Motor neuron (in vitro differentiated cells): ENCODE measurements around the gene GUCD1. TPM values are rescaled to one million over a fixed set of nuclear protein-coding genes. Genes with fewer than 3 reads are reported as not detected.

ENCODE experiments used
- ATAC-seq, 8 experiments: fragments of 200-7000 bp; cut with Tn5 transposase; replicated peaks in 6 of 8; 2 replicates each; pipeline ENCODE4 v1.8.0; 2021; ENCODE audit warnings: mild to moderate bottlenecking in 8 of 8, moderate library complexity in 8 of 8
- H3K27ac ChIP-seq, 2 donors: fragments of 250-450 bp; sonication (Bioruptor Pico); 2 replicates each; pipeline ENCODE4 v1.9.0; 2021; ENCODE audit warnings: antibody characterized with exemption in 2 of 2, mild to moderate bottlenecking in 2 of 2, moderate library complexity in 1 of 2
- H3K4me1 ChIP-seq, 2 donors: fragments of 250-450 bp; sonication (Bioruptor Pico); replicated peaks in 1 of 2; 2 replicates each; pipeline ENCODE4 v1.6.1; 2021; ENCODE audit warnings: antibody characterized with exemption in 2 of 2, mild to moderate bottlenecking in 2 of 2, moderate library complexity in 1 of 2
- H3K4me3 ChIP-seq, 5 donors: fragments of 250-450 bp; sonication (Bioruptor Pico); 2 replicates each; pipeline ENCODE4 v1.9.0; 2021; ENCODE audit warnings: antibody characterized with exemption in 5 of 5, mild to moderate bottlenecking in 5 of 5, moderate library complexity in 4 of 5
- WGBS, 10 experiments: fragments of 450-650 bp; shearing (Covaris generic); methylation state at CpG; one replicate each; pipeline ENCODE4 v1.0.0; 2022; 5-methylcytosine and 5-hydroxymethylcytosine counted together
- in situ Hi-C, 9 experiments: fragments of 400-800 bp; cut with MboI; loops; one replicate each; pipeline ENCODE4 v1.15.0; 2021; ENCODE audit warnings: low sequenced_read_pairs in 9 of 9, low pct_unique_long_range_greater_than_20kb in 2 of 9; ENCODE audit not compliant: unreplicated experiment in 9 of 9
- total RNA-seq, 8 experiments: library from RNA; unstranded; fragments of 300-600 nt; gene quantifications; 2 replicates each; pipeline versions ENCODE4 v1.2.3 to v1.2.4, GENCODE V29; 2022

Gene GUCD1
- total RNA-seq, 8 experiments from 2014 or later, result 24.1 to 96.2 (median 43.5) TPM

DNA sequence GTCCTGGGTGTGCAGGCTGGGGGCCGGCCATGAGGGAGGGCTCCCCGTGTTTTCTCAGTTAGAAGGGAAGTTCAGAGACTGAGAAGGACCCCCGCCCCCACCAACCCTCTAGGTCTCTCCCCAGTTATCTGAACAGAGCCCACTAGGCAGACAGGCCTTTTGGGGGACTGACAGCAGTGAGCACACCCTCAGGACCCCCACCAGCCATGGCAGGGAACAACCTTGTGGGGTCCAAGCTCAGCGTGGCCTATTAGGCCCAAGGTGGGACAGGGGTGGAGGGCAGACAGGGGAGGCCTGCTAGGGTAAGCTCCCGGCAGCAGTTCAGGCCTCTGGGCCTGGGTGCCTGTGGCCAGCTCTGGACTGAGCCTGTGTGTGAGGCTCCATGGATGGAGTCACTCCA is 32.3 kb upstream of the GUCD1 start:
- ATAC-seq, result no peak
- Histone ChIP-seq H3K4me3 (no peak overlapping the region), H3K27ac (no peak overlapping the region), H3K4me1 (peaks cover 3 to 4% of the 10 kb centered on the region in 2 donors)
- in situ Hi-C loops, result no loop called here
- 88 to 100% methylated on average over 1 to 2 of the region's 5 CpGs; no CpG with 5 or more reads in 8 of the 10 experiments for WGBS, 10 experiments

DNA sequence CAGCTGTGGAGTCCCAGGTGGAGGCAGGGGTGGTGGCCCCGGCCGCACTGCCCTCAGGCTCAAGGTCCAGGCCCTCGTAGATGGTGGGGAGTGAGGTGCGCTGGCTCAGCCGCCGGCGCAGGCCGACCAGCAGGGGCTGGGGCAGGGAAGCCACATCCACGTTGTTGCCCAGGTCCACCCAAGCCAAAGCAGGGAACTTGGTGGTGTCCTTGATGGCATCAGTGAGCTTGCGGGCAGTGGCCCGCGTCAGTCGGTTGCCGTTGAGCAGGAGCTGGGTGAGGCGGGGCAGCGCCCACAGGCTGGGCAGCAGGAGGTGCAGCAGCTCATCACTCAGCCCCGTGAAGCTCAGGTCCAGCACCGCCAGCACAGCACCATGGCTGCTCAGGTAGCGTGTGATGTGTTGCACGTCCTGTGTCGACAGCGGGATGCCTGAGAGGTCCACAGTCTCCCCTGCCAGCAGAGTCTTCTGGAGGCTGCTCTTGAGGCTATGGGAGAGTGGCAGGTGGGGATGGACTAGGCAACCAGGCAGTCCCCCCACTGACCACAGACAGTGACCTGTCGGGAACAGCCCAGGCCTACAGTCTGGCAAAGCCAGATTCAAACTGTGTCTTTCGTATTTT is 31.1 kb upstream of the GUCD1 start:
- 80 to 100% (median 97%) methylated on average over 1 to 7 of the region's 24 CpGs; no CpG with 5 or more reads in 4 of the 10 experiments for WGBS, 10 experiments
- Histone ChIP-seq H3K4me1 (no peaks in the 10 kb centered on the region), H3K4me3 (no peak overlapping the region), H3K27ac (no peak overlapping the region)
- no peak for ATAC-seq
- in situ Hi-C loops, result no loop called here

DNA sequence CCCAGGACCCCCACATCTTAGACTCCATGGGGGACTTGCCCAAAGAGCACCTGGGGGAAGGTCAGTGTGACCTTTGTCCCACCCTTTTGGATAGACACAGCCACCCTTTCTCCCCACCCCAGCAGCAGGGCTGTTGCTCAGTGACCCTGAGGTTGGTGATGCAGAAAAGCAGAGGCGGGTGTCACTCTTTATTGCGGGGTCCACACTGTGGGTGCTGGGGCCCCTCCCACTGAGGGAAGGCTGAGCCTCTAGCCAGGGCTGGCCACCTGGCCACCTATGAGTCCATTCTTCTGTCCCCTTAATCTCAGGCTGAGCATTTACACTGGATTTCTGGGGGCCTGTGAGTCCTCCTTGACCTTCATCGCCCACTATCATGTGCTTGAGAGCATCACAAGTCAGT is 30.5 kb upstream of the GUCD1 start:
- H3K4me1 ChIP-seq, result no peaks in the 10 kb centered on the region
- WGBS, 10 experiments, result 80 to 100% methylated on average over 1 to 2 of the region's 3 CpGs; no CpG with 5 or more reads in 8 of the 10 experiments
- ATAC-seq, result no peak
- no peak overlapping the region for H3K27ac ChIP-seq
- in situ Hi-C loops, result no loop called here
- H3K4me3 ChIP-seq, result no peak overlapping the region

DNA sequence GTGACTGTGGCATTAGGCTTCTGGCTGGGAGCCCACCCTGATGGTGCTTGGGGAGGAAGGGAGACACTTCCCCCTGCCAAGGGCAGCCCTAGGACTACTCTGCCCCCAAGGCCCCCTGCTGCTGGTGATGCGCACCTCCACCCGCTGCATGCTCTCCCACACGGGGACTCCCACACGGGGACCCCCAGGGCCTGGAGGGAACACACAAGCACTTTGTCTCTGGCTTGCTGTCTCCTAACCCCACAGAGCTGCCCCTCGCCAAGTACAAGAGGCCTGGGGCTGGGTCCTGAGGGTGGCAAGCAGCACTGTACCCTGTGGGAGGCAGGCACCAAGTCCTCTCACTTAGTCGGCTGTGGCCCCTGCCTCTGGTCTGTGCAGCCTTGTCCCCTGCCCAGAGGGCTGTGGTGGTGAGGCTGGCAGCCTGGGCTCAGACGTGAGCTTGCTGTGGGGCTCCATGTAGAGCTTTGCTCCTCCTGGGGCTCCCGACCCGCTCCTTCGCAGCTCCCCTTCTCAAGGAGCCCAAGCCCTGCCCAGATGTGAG is 30.0 kb upstream of the GUCD1 start:
- in situ Hi-C loops, result no loop called here
- no peak for ATAC-seq
- H3K4me1 ChIP-seq, result no peaks in the 10 kb centered on the region
- H3K4me3 ChIP-seq, result no peak overlapping the region
- 33 to 100% (median 76%) methylated on average over 1 to 5 of the region's 10 CpGs; no CpG with 5 or more reads in 6 of the 10 experiments for WGBS, 10 experiments
- H3K27ac ChIP-seq, result no peak overlapping the region

DNA sequence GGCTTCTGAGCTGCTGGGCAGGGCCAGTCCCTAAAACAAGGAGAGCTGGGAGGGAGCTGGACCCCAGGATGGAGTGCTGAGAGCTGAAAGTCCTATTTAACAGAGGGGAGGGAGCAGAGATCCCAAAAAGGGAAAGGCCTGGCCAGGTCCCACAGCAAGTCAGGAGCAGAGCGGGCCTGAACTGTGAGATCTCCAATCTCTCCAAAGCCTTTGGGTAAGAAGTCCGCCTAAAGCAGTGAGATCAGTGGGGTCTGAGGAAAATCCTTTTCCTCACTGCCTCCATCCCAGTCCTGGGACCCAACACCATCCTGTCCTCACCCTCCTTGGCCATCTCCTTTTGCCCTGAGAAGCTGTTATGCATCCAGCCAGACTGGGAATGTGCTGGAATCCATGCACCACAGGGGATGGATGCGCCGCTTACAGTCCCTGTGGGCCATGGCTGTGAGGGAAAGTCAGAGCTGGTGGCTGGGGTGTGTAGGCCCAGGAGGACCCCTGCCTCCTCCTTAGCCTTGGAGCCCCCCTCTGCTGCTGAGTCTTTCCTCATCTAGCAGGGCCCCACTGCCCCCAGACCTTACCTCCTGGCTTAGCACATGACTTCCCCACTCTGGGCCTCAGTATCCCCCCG is 29.3 kb upstream of the GUCD1 start:
- no peaks in the 10 kb centered on the region for H3K4me1 ChIP-seq
- 80 to 100% (median 100%) methylated on average over 1 to 2 of the region's 5 CpGs; no CpG with 5 or more reads in 3 of the 10 experiments for WGBS, 10 experiments
- no peak overlapping the region for H3K27ac ChIP-seq
- in situ Hi-C loops, result no loop called here
- no peak for ATAC-seq
- H3K4me3 ChIP-seq, result no peak overlapping the region

DNA sequence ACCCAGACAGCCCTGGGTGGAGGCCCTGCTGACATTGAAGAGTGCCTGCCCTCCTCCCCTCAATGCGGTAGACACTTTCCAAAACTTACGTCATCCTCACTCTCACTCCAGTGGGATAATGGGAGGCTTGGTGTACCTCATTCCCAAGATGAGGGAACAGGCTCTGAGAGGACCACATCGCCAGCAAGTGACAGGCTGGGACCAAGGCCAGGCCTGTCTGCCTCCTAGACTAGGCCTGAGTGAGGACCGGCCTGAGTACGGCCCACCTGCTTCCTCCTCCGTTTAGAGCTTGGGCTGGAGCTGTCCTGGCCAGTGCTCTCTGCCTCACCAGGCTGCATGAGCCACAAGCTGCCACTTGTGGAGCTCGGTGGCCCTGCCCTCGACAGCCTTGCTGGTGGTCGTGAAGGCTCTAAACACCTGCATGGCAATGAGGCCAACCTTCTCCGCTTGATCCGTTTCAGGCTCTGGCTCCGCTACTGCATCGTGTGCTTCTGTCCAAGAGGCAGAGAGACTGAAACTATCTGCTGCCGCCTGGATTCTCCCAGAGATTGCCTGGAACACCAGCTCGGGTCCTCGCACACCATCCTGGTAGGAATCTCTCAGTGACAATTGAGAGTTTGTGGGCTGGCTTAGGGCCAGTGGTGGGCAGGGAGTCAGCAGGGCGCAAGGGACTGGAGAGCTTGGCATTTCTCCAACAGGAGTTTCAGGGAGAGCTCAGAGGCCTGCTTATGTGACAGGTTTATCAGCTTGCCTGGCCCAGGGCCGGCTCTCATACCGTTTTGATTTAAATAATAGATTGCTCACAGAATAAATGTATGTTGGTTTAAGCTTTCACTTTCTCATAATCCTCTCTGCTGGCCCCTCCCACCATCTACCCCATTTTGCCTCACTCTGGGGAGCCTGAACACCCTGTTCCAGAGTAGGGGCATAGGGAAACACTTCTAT is 28.6 kb upstream of the GUCD1 start:
- H3K27ac ChIP-seq, result no peak overlapping the region
- in situ Hi-C loops, result no loop called here
- H3K4me3 ChIP-seq, result no peak overlapping the region
- ATAC-seq, result peak in 7 of 8 experiments; percentile 7 to 61 (median 32)
- 14 to 100% (median 76%) methylated on average over 2 to 13 of the region's 19 CpGs; no CpG with 5 or more reads in 3 of the 10 experiments for WGBS, 10 experiments
- no peaks in the 10 kb centered on the region for H3K4me1 ChIP-seq

DNA sequence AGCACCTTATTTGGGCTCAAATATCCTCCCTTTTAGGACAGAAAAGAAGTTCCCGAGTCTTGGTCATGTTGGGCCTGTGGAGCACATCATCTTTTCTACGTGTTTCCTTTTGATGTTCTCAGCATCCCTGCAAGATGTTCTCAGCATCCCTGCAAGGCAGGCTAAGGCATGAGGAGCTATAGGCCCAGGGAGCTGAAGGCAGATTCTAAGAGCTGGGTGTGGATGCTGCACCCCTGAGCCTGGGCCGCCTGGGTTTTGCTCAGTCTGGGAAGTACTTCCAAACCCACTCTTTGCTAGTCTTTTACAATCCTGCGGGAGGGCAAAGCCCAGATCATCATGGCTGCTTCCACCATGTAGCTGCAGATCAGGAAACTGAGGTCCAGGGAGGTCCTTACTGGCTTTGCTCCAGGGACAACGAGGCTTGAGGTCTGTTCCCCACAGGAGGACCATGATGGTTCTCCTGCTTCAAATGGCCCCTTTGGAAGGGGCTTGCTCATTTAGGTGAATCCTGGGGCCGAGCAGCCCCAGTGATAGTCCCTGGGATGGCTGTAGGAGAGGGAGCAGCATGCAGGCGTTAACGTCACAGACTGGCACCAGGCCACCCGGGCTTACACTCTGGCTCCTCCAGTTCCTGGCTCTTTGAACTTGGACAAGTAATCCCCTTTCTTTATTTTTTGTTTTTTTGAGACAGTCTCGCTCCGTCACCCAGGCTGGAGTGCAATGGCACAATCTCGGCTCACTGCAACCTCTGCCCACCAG is 27.3 kb upstream of the GUCD1 start:
- in situ Hi-C loops, result no loop called here
- ATAC-seq, result no peak
- WGBS, 10 experiments, result 53 to 100% (median 83%) methylated on average over 1 to 10 of the region's 12 CpGs
- Histone ChIP-seq H3K4me3 (no peak overlapping the region), H3K27ac (no peak overlapping the region), H3K4me1 (no peaks in the 10 kb centered on the region)

DNA sequence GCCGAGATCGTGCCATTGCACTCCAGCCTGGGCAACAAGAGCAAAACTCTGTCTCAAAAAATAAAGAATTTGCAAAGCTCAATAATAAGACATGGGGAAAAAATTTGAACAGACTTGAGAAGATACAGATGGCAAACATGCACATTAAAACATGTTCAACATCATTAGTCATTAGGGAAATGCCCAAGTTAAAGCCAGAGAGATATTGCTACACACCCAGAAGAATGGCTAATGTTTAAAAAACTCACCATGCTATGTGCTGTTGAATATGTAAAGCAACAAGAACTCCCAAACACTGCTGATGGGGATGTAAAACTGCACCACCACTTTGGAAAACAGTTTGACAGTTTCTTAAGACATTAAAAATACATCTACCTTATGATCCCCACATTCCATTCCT is 25.3 kb upstream of the GUCD1 start:
- peak in 3 of 8 experiments; percentile 79 to 81 (median 80) for ATAC-seq
- Histone ChIP-seq H3K4me3 (no peak overlapping the region), H3K27ac (no peak overlapping the region), H3K4me1 (no peaks in the 10 kb centered on the region)
- in situ Hi-C loops, result no loop called here
- WGBS, 10 experiments, result 17 to 83% (median 40%) methylated on average over 1 to 2 of the region's 2 CpGs; no CpG with 5 or more reads in 5 of the 10 experiments

DNA sequence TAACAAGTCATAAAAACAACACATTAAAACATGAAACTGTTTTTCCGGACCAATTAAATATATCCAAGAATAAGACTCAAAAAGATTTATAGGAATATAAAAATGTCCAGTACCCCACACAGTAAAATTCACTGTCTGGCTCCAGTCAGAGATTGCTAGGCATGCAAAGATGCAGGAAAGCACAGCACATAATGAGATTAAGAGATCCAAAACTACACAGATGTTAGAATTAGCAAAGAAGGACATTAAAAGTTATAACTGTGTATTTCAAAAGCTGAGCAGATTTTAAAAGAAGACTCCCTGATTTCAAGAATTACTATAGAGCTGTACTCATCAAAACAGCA is 24.3 kb upstream of the GUCD1 start:
- 0 to 100% (median 36%) methylated on average over 1 of the region's 1 CpG; no CpG with 5 or more reads in 2 of the 10 experiments for WGBS, 10 experiments

DNA sequence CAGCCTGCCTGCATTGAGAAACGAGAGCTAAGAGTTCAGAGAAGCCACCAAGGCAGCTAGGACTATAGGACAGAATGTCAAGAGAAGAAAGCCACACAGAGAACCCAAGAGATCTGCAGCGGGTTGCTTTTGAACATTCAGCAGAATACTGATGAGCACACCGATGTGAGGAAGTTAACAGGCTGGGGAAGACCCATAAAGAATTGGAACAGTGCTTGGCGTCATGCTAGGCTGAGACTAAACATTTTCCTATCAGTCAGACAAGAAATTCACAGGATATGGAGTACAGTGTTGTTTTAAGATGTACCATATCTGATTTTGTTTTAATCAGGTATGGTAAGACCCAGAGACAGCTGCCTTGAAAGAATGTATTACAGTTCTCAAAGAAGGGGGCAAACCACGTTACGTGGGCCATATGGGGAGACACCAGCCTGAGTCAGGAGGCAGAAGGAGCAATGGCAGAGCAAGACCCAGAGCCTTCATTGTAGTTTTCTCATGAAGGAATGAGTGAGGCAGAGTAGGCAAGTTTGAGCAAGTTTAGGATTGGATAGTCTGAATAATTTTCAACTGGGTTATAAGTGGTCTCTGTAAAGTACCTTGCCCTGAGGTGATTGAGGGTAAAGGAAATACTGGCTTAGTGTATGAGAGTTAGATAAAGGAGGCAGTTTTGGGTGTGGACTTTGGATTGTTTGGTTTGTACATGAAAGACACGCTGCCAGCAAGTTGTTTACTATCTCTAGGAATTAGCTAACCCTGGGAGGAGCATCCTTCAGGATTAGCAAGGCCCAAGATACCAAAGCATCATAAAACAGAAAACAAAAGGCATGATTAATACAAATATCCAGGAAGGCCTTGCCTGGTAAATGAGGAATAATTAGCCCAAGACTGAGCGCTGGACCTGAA is 23.7 kb upstream of the GUCD1 start:
- Histone ChIP-seq H3K27ac (no peak overlapping the region), H3K4me1 (no peaks in the 10 kb centered on the region), H3K4me3 (no peak overlapping the region)
- WGBS, 10 experiments, result 62 to 100% (median 83%) methylated on average over 1 to 8 of the region's 8 CpGs
- peak in 3 of 8 experiments; percentile 8 to 57 (median 28) for ATAC-seq
- in situ Hi-C loops, result no loop called here

More for the DNA sequence above, 24.3 kb upstream of the GUCD1 start:
- H3K4me3 ChIP-seq, result no peak overlapping the region
- no peak for ATAC-seq
- H3K4me1 ChIP-seq, result no peaks in the 10 kb centered on the region
- no peak overlapping the region for H3K27ac ChIP-seq
- in situ Hi-C loops, result no loop called here

DNA sequence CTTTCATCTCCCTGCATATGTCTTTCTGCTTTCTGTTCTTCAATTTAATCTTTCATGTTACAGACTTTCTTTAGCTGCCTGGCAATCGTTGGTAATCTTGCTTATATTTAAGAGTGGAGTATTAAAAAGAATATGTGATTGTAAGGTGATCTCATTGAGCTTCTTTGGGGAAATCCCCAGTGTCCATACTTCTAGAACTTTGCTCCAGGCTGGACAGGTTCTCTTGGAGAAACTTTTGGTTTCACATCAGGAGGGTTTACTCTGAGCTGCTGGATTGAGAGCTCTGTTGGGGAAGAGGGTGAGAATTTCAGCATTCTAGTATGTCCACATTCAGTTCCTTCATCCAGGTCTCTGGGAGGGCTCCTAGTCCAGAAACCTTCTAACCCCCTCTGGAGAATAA is 21.8 kb upstream of the GUCD1 start:
- H3K4me3 ChIP-seq, result no peak overlapping the region
- no peak overlapping the region for H3K27ac ChIP-seq
- ATAC-seq, result no peak
- WGBS, 10 experiments, result 67 to 100% (median 93%) methylated on average over 1 of the region's 1 CpG; no CpG with 5 or more reads in 3 of the 10 experiments
- H3K4me1 ChIP-seq, result no peaks in the 10 kb centered on the region
- in situ Hi-C loops, result no loop called here

DNA sequence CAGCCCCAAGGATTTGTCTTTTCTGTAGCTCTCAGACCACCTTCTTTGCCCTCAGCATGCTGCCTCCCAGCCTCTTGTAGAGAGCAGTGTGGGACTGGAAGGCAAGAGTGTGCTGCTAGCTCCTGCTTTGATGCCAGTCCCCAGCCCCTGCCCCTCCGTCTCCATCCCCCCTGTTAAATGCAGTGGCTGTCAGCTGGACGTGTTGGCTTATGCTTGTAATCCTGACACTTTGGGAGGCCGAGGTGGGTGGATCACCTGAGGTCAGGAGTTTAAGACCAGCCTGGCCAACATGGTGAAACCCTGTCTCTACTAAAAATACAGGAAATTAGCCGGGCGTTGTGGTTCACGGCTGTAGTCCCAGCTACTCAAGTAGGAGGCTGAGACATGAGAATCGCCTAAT is 16.3 kb upstream of the GUCD1 start:
- Histone ChIP-seq H3K27ac (no peak overlapping the region), H3K4me1 (no peaks in the 10 kb centered on the region), H3K4me3 (no peak overlapping the region)
- WGBS, 10 experiments, result 74 to 100% (median 87%) methylated on average over 1 to 5 of the region's 7 CpGs; no CpG with 5 or more reads in 6 of the 10 experiments
- in situ Hi-C loops, result no loop called here
- no peak for ATAC-seq
